Adipose tissue (tissue), 3 donors: Measurements from ENCODE around the gene TSPAN18. TPM values are rescaled to one million over a fixed set of nuclear protein-coding genes. Genes with fewer than 3 reads are reported as not detected.

Experiments
- H3K27ac ChIP-seq: one replicate; pipeline ENCODE4 v1.5.1; 2013; ENCODE audit warnings: low read depth, low read length
- WGBS, 3 donors: extraction: QIAGEN DNeasy Blood & Tissue Kit; methylation state at CpG; one replicate each; pipeline ENCODE4 v1.1.7; 2013; 5-methylcytosine and 5-hydroxymethylcytosine counted together
- polyA plus RNA-seq, 3 donors: library from polyadenylated mRNA; stranded (reverse); fragments of 200-250 nt; gene quantifications; one replicate each; pipeline ENCODE4 v1.2.3, GENCODE V29; 2013
- donor health status: healthy with polysubstance abuse.
- donor health status: Bipolar disorder and iron deficiency.
- donor health status: healthy.

Gene TSPAN18
- polyA plus RNA-seq, 3 donors, result 1.6 to 15.6 (median 14.4) TPM

DNA sequence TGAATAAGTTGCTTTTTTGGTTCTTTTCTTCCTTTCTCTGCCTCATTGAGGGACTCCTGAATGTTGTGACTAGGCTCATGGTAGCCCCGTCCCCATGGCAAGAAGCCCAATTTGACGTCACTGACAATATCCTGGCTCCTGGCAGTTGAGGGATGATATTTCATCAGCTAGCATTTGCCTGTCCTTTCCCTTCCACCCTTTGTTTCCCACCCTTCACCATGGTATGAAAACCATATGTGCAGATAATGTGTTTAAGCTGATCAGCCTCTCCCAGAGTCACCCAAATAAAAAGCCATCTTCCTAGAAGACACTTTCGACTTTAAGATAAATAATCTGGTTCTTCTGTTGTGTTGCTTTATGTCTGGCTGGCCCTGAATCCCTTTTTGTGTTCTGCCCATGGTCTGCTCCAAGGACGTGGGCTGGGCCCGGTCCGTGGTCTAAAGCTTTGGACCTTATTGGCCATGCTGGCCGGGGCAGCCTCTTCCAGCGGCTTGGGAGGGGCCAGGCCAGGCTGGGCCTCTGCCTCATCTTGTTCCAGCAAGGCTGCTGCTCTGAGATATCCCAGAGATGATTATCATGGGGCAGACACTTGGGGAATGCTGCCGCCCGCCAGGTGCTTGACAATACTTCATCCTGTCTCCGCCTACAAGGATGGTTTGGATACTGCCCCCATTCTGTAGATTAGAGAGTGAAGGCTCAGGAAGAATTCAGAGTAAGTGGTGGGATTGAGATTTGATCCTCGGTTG is 5.1 kb downstream of the TSPAN18 start:
- H3K27ac ChIP-seq, result no peak overlapping the region

DNA sequence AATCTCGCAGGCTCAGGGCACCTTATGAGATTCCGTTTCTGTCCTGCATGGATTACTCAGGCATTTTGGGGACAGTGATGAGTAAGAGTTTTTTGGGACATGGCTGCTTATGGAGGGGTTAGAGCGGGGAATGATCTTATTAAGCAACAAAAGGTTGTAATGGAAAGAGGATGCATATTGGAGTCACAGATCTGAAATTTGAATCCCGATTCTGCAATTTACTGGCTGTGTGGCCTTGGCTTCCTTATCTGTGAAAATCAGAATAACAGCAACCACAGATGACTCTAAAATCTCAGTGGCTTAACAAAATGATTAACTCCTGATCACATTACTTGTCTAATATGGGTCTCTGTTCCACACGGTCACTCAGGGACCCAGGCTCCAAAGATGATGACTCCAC is 5.8 kb downstream of the TSPAN18 start:
- H3K27ac ChIP-seq, result no peak overlapping the region
- 81 to 92% (median 91%) methylated on average over 5 of the region's 5 CpGs for WGBS, 3 donors

More for the DNA sequence above, 5.1 kb downstream of the TSPAN18 start:
- 57 to 64% (median 58%) methylated on average over 12 of the region's 12 CpGs for WGBS, 3 donors

DNA sequence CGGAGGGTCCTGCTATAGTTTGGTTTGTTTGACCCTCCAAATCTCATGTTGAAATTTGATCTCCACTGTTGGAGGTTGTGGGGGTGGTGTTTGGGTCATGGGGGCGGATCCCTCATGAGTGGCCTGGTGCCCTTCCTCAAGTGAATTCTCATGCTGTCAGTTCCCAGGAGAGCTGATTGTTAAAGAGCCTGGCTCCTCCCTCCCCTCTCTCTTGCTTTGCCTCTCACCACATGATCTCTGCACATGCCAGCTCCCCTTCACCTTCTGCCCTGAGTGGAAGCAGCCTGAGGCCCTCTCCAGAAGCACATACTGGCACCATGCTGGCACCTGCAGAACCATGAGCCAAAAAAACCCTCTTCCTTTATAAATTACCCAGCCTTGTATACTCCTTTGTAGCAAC is 7.1 kb downstream of the TSPAN18 start:
- H3K27ac ChIP-seq, result no peak overlapping the region
- 89 to 96% (median 89%) methylated on average over 2 of the region's 2 CpGs for WGBS, 3 donors

DNA sequence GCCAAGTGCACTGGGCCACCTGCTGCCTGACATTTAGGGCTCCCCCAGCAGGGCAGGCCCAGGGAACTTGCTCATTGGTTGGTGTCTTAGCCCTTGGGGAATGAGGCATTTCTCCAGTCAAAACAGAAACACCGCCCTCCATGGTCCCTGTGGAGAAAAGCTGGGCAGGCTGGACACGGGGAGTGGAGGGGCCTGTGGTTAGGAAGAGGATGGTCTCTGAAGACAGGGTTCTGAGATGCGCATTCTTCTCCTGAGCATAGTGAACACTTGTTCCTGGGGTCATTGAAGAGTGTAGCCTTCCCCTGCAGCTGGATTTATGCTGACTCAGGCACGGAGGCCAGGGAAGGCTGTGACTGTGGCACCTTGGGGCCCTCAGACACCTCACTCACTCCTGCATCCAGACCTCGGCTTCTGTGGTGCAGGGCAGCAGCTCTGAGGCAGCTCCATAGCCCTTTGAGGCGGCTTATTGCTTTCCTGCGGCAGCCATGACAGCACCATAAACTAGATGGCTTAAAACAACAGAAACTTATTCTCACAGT is 8.2 kb downstream of the TSPAN18 start:
- no peak overlapping the region for H3K27ac ChIP-seq
- 76 to 85% (median 84%) methylated on average over 7 of the region's 7 CpGs for WGBS, 3 donors

DNA sequence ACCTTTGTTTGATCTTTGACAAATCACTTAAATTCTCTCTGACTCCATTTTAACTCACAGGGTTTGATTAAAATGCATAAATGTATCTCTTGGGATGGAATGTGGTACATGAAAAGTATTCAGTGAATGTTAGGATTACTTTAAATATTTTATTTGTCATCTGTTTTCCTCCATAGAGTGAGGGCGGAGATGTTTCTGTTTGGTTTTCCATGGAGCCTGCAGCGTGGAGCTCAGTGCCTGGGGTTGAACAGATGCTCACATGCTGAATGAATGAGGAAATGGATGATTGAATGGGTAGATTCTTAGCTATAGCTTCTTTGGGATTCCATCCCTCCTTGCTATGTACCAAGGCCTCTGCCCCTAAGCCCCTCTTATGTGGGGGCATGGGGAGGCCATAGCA is 10.0 kb downstream of the TSPAN18 start:
- H3K27ac ChIP-seq, result no peak overlapping the region
- 87 to 92% (median 91%) methylated on average over 2 of the region's 2 CpGs for WGBS, 3 donors

DNA sequence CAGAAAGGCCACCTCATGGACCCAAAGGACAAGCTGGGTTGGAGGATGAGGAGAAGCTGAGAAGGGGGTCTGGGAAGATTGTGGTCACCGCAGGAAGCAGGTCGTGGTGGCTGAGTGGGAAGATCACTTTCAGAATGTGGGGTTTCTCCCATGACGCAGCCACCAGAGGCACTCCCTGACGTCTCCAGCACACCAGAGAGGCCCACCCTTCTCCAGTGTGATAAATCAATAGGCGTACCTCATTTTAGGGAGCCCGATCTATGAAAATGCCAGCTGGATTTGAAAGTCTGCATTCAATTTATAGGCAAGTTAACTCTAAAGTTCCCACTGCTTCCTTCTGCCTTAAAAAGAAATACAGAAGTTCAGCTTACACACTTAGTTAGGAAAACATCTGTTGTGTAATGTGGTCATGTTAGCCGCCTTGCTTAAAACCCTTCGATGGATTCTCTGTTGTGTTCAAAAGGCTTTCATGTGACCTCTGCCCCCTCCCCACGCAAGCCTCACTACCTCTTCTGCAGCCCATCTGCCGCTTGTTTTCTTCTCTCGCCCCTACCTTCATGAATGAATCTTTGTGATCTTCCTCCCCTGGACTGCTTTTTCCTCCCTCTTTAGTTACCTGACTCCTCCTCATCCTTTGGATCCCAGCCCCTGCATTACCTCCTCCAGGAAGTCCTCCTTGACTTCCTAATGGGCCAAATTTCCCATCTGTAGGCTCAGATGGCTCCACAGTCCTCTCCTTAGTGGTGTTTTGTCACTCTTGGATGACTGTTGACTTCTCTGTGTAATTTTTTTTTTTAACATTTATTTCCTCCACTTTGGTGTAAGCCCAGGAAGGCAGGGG is 10.7 kb downstream of the TSPAN18 start:
- WGBS, 3 donors, result 47 to 66% (median 64%) methylated on average over 11 of the region's 11 CpGs
- no peak overlapping the region for H3K27ac ChIP-seq

DNA sequence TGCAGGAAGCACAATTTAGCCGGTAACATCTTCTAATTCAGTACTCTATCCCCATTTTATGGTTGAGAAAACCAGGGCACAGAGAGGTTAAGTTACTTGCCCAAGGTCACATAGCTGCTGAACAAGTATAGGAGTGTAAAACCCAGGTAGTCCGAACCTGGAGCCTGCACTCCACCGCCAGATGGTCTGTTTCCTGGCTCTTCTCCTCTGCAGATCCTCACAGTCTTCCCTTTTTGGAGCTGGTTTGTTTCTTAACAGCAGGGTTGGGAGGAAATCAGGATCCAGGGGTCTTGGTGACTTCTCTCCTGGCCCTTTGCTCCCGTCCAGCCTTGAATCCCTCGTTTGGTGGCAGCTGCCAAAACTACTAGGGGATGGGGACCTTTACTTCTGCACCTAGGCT is 12.0 kb downstream of the TSPAN18 start:
- H3K27ac ChIP-seq, result no peak overlapping the region
- WGBS, 3 donors, result 61 to 84% (median 82%) methylated on average over 5 of the region's 5 CpGs

DNA sequence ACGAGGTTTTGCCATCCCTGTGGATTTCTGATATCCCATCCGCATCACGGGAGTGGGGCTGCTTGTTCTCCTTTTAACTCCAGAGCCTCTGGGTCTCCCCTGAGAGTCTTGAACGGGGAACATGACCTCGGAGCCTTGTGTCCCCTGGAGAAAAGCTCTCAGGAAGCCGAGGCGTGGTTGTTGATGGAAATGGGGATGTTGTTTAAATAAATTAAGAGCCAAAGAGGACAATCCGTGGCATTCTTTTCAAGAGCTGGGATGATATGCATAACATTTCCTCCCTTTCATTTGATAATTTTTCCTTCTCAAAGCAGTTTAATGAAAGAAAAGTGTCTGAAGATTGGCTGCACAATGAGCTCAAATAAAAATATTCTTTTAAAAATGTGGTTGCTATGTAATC is 14.2 kb downstream of the TSPAN18 start:
- 40 to 59% (median 57%) methylated on average over 8 of the region's 8 CpGs for WGBS, 3 donors
- H3K27ac ChIP-seq, result no peak overlapping the region

DNA sequence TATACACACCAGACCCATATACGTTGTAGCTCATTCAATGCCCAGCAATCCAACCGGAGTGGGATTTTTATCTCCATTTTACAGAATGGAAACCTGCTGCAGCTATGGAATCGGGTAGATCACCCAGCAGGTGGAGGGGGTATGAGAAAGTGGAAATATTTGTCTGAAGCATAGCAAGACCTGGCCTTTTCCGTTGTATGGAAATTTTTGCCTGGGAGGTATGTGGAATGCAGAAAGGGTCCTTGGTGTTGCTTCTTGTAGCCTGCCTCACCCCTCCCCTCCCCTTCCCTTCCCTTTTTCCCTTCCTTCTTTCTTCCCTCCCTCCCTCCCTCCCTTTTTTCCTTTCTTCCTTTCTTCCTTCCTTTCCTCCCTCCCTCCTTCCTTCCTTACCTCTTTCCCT is 15.2 kb downstream of the TSPAN18 start:
- 84 to 92% (median 86%) methylated on average over 4 of the region's 4 CpGs for WGBS, 3 donors
- no peak overlapping the region for H3K27ac ChIP-seq

DNA sequence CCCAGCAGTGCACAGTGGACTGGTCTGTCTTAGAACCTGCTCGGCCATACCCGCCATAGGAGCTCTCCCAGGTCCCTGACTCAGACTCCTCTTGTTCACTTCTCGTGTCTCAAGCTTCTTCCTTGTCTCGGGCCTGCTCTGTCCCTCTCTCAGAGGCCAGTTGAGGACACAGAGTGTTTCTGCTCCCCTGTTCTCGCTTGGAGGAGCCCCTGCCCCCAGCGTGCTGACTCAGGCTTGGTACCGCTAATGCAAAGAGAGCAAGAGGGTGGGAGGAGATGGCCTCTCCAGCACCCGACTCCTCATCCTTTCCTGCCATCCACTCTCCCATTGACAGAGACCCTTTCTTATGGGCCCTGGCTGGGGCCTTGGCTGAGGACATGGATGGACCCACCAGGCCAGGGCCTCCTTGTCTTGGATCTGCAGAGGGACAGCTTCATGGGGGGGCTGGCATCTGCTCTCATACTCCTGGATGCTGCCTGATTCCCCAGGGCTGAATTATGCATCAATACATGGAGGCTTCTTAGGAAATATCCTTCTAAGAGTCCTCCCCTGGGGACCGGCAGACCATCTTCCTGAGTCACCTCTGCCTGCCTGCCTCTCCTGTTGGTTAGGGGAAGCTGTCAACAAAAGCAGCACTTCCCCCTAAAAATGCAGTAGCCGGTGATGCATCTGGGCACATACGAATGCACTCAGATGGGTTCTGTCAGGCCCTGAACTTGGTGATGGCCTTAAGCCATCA is 15.9 kb downstream of the TSPAN18 start:
- no peak overlapping the region for H3K27ac ChIP-seq
- 84 to 88% (median 85%) methylated on average over 11 of the region's 11 CpGs for WGBS, 3 donors

DNA sequence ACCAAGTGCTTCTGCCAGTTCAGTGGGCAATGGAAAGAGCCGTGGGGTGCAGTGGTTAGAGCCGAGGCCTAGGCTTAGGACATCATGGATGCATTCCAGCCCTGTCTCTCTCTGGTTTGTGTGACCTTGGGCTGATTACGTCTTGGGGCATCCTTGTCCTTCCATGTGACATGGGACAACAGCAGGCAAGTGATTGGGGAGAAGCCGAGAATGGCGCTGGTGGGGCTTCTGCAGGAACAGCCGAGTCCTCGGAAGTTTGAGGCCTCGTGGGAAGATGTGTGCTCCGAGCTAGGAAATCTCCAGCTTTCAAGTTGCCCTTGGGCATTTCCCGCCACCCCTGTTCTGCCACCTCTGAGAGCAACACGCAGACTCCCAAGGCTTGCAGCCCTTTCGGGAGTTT is 16.6 kb downstream of the TSPAN18 start:
- H3K27ac ChIP-seq, result no peak overlapping the region
- 83 to 91% (median 87%) methylated on average over 12 of the region's 12 CpGs for WGBS, 3 donors

DNA sequence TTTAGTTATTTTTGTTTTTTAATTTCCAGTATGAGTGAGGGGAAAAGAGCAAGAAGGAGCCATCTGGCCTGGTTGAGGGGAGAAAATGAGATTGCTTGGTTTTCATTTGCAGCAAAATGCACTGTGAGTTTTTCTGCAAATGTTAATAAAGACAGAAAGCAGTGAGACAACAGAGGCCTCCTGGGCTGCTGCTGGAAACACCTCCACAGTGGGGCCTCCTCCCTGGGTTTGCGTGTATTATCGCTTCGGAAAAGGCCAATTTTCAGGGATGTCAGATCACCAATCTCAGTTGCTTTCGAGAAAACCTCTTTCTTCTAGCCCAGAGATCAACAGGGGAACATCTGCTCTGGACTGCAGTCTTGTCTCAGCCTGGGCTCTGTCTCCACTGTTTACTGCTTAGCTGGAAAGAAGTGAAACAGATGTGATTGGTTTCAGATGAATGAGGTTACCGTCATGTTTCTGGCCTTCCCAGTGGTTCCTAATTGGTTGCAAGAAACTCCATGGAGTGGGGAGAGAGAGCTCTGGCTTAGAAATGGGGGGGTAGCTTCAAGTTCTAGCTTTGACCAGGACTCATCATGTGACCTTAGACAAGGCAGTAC is 17.3 kb downstream of the TSPAN18 start:
- 75 to 86% (median 83%) methylated on average over 5 of the region's 5 CpGs for WGBS, 3 donors
- no peak overlapping the region for H3K27ac ChIP-seq

DNA sequence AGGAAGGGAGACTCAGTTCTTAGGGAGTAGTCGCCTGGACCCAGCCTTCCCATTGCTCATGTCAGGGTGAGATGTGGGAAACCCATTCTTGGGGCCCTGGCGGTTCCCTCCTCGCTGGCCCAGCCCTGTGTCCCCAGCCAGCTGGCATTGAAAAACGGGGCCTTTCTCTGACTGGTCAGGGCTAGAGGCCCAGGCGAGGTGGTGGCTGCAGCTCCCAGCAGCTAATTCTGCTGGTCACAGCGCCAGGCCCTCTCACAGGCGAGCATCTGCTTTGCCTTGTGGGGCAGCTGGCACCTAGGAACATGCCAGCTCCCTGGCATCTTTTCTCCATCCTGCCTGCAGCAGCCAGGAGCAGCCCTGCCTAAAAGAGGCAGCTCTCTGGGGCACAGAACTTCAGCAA is 20.1 kb downstream of the TSPAN18 start:
- no peak overlapping the region for H3K27ac ChIP-seq
- WGBS, 3 donors, result 67 to 83% (median 81%) methylated on average over 7 of the region's 7 CpGs

DNA sequence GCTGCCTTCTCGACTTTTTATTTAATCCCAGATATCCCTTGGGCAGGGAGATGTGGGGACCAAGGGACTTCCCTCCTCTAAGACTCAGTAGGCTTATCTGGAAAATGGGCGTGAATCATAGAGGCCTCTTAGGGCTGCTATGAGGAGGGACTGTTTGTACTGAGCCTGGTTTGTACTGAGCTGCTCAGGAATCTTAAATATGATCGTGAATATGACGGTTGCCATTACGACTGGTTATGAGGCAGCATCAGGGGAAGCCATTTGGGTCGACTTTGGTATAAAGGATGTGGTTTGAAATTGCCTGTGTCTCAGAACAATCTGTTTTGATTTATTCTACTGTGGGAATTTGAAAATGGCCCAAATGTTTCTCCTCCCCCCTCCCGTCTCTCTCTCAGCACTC is 20.6 kb downstream of the TSPAN18 start:
- H3K27ac ChIP-seq, result no peak overlapping the region
- 52 to 77% (median 55%) methylated on average over 7 of the region's 7 CpGs for WGBS, 3 donors

DNA sequence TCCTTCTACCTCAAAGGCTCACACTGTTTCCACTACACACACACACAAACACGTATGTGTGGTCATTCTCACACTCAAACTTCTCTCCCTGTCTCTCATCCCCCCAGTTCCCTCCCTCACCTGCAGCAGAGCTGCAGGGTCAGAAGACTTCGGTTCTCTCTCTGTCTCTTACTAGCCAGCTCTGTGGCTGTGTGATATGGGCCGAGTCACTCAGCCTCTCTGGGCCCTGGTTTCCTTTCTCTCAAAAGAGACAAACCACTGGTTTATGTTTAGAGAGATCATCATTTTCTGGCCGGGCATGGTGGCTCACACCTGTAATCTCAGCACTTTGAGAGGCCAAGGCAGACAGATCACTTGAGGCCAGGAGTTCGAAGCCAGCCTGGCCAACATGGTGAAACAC is 21.1 kb downstream of the TSPAN18 start:
- no peak overlapping the region for H3K27ac ChIP-seq
- 86 to 90% (median 87%) methylated on average over 5 of the region's 5 CpGs for WGBS, 3 donors

DNA sequence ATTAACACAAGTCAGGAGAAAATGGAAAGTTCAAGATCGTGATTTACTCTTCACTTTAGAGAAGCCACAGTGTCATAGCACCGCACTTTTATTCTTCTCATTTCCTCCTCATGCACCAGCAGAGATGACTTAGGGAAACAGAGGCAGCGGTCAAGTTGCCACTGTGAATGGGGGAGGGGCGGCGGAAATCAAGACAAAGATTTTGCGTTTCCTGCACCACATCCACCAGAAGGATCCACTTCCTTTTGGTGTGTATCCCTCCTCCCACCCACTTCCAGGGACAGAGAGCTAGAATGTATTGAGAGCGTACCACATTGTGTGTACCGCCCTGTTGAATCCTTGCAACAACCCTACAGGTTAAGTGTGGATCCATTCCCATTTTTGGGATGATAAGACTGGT is 21.8 kb downstream of the TSPAN18 start:
- WGBS, 3 donors, result 78 to 94% (median 84%) methylated on average over 8 of the region's 8 CpGs
- H3K27ac ChIP-seq, result no peak overlapping the region

DNA sequence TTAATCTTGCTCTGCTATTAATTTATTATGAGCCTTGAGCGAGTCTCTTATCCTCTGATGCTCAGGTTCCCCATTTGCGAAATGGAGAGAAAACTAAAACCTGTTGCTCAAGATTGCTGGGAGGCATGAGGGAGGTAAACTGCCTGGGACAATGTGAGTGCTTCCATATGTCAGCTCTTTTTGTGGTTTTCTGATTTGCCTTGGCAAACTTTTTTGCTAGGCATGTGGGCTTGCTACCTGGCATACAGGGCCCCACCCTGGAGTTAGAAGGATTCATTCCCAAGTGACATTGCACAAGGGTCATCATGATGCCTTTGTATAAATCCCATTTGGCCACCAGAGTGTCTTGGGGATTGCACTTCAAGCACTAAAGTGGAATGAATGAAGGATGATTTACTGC is 22.4 kb downstream of the TSPAN18 start:
- H3K27ac ChIP-seq, result no peak overlapping the region
- 87 to 92% (median 90%) methylated on average over 2 of the region's 2 CpGs for WGBS, 3 donors
